GM06990 (cell line): ENCODE measurements around the gene UPF2.

ENCODE experiments used
- DNase-seq: peaks from one replicate; pipeline ENCODE4 v3.0.0-alpha.2; 2011; ENCODE audit not compliant: insufficient read length; ENCODE audit errors: extremely low read depth
- H3K27me3 ChIP-seq: replicated peaks from 2 replicates; pipeline ENCODE4 v1.6.0; 2011; ENCODE audit warnings: low read length; ENCODE audit not compliant: control insufficient read depth, insufficient read depth
- H3K36me3 ChIP-seq: 2 replicates; pipeline ENCODE4 v1.5.1; 2011; ENCODE audit warnings: low read length; ENCODE audit not compliant: control insufficient read depth, insufficient read depth
- H3K4me3 ChIP-seq: replicated peaks from 2 replicates; pipeline ENCODE4 v1.5.1; 2011; ENCODE audit warnings: low read depth, mild to moderate bottlenecking, control low read depth, low read length
- TF ChIP-seq, protein P1 (sequence below): IDR thresholded peaks from 2 replicates; pipeline ENCODE4 v1.5.1; 2011; ENCODE audit warnings: low read length, control low read depth, mild to moderate bottlenecking, inconsistent platforms; ENCODE audit not compliant: insufficient read depth, poor library complexity, severe bottlenecking

Gene UPF2

DNA sequence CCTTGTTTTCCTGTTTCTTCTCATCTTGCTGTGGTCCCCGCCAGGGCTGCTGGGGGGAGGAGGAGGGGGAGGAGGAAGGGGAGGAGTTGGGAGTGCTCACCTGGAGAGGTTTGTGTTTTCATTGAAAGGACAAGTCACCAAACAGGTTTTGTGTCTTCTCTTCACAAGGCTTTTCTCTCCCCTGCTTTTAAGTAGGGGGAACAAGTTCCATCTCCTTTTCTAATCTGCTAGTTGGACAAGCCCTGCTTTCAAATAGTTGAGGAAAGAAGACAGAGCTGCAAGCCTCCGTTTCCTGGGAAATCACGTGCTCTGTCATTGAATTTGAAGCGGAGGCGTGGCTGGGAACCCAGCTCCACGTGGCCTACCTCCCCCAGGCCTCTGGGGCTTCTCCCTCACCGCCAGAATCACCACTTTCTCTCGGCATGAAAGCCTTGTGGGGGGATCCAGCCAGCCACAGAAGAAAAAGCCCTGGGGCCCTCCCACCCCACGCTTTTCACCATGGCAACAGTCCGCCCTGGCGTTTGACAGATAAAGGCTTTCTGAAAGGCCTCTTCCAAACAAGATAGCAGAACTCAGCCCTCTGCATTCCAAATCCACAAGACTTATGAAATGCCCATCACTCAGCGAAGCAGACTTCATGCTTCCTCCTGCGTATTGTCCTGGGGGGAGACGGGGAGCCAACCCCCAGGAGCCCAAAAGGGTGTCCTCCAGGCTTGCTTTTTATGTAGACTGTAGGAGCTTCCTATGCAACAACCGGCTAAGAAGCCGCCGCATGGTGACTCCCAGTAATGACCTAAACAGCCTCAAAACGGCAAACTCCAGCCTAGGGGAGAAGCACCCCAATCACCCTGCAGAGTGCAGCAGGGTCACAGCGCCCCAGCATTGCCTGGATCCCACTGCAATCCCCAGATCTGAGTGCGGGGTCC, 167.8 kb downstream of the UPF2 start:
- TF ChIP-seq, protein P1, sequence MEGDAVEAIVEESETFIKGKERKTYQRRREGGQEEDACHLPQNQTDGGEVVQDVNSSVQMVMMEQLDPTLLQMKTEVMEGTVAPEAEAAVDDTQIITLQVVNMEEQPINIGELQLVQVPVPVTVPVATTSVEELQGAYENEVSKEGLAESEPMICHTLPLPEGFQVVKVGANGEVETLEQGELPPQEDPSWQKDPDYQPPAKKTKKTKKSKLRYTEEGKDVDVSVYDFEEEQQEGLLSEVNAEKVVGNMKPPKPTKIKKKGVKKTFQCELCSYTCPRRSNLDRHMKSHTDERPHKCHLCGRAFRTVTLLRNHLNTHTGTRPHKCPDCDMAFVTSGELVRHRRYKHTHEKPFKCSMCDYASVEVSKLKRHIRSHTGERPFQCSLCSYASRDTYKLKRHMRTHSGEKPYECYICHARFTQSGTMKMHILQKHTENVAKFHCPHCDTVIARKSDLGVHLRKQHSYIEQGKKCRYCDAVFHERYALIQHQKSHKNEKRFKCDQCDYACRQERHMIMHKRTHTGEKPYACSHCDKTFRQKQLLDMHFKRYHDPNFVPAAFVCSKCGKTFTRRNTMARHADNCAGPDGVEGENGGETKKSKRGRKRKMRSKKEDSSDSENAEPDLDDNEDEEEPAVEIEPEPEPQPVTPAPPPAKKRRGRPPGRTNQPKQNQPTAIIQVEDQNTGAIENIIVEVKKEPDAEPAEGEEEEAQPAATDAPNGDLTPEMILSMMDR: no peak
- Histone ChIP-seq H3K4me3 (no peak overlapping the region), H3K36me3 (no peaks in the 10 kb centered on the region), H3K27me3 (no peaks in the 10 kb centered on the region; the same call in 1 of the 2 replicates)
- no peak for DNase-seq

DNA sequence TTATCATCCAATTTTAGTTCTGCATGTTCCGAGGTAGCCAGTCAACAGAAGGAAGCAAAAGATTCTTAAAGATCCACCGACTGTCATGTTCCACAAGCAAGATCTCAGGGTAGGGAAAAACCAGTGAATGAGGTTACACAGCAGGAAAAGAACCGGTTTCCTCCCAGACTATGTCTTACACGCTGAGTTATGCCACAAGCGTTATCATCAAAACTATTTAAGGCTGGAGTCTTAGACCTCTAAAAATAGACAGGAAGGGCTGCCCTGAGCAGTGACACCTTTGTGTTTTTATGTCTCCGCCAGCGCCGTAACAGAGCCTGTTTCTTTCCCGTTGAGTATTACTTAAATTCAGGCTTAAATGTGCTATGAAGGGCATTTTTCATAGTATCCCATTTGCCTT, 171.1 kb downstream of the UPF2 start:
- Histone ChIP-seq H3K4me3 (no peak overlapping the region), H3K36me3 (no peaks in the 10 kb centered on the region), H3K27me3 (no peaks in the 10 kb centered on the region)
- no peak for DNase-seq
- TF ChIP-seq, protein P1: no peak

DNA sequence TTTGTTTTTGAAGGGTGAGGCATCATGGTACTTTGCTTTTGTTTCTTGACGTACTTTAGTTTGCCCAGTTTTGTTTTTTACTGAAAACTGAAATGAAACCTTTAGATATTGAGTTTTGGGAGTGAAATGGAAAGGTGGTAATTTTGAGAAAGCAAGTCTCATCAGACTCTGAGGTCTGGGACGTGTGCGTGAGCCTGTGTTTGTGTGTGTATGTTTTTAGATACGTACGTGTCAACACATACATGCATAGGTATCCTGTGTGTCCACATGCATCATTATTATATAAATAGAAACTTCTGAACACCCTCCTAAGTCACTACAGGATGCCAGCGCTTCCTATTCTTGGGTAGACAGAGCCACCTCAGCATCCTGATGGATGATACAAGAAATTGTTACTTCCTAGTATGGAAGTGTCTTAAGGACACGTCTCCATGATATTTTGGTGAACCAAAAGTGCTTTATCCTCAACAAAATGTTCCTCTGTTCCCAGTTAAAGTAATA, 171.7 kb downstream of the UPF2 start:
- no peak for DNase-seq
- TF ChIP-seq, protein P1: no peak
- Histone ChIP-seq H3K4me3 (no peak overlapping the region), H3K36me3 (no peaks in the 10 kb centered on the region), H3K27me3 (no peaks in the 10 kb centered on the region)

DNA sequence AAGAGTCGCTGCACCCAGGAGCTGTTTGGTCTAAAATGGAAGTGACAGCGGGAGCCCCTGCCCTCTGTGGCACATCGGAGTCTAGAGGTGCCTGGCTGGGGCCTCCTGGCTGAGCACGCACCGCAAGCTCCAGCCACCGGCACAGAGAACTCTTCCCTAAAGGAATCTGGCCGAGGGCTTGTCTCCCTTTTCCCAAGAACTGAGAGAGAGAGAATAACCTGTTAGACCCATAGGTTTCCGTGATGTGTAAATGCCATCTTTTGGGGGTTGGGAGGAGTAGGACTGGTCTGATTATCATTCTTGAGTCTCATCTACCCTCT, 172.2 kb downstream of the UPF2 start:
- Histone ChIP-seq H3K27me3 (no peaks in the 10 kb centered on the region), H3K4me3 (no peak overlapping the region), H3K36me3 (no peaks in the 10 kb centered on the region)
- no peak for DNase-seq
- TF ChIP-seq, protein P1: no peak
